Smooth muscle cell (in vitro differentiated cells): ENCODE data around the gene CYP11A1. TPM values are rescaled to one million over a fixed set of nuclear protein-coding genes. Genes with fewer than 3 reads are reported as not detected.

Experiments
- DNase-seq: peaks from one replicate; lab custom pipeline; 2025; ENCODE audit not compliant: unreplicated experiment; lab: John Stamatoyannopoulos, UW
- H2AFZ ChIP-seq: fragments of 200-600 bp; sonication (generic); 2 replicates; pipeline ENCODE4 v1.6.0; 2016; ENCODE audit warnings: antibody characterized with exemption, low read depth, mild to moderate bottlenecking
- H3F3A ChIP-seq: fragments of 200-600 bp; sonication (generic); 2 replicates; pipeline ENCODE4 v1.6.0; 2017; ENCODE audit warnings: antibody characterized with exemption, low read depth
- H3K27ac ChIP-seq: fragments of 200-600 bp; sonication (generic); 2 replicates; pipeline ENCODE4 v1.5.1; 2016; ENCODE audit warnings: low read depth, mild to moderate bottlenecking
- H3K27me3 ChIP-seq: fragments of 200-600 bp; sonication (generic); 2 replicates; pipeline ENCODE4 v1.6.1; 2016; ENCODE audit warnings: low read depth, mild to moderate bottlenecking
- H3K36me3 ChIP-seq: fragments of 200-600 bp; sonication (generic); 2 replicates; pipeline ENCODE4 v1.5.1; 2016; ENCODE audit warnings: low read depth
- H3K4me1 ChIP-seq: fragments of 200-600 bp; sonication (generic); 2 replicates; pipeline ENCODE4 v1.5.1; 2016; ENCODE audit warnings: low read depth
- H3K4me2 ChIP-seq: fragments of 200-600 bp; sonication (generic); 2 replicates; pipeline ENCODE4 v1.6.0; 2016; ENCODE audit warnings: mild to moderate bottlenecking
- H3K4me3 ChIP-seq: fragments of 200-600 bp; sonication (generic); 2 replicates; pipeline ENCODE4 v1.5.1; 2016; ENCODE audit warnings: mild to moderate bottlenecking
- H3K79me2 ChIP-seq: fragments of 200-600 bp; sonication (generic); 2 replicates; pipeline ENCODE4 v1.6.0; 2016; ENCODE audit warnings: low read depth, mild to moderate bottlenecking
- H3K9ac ChIP-seq: fragments of 200-600 bp; sonication (generic); 2 replicates; pipeline ENCODE4 v1.6.0; 2016; ENCODE audit warnings: low read depth
- H3K9me3 ChIP-seq: fragments of 200-600 bp; sonication (generic); replicated peaks from 2 replicates; pipeline ENCODE4 v1.5.1; 2016; ENCODE audit warnings: low read depth
- H4K20me1 ChIP-seq: fragments of 200-600 bp; sonication (generic); 2 replicates; pipeline ENCODE4 v1.6.0; 2016; ENCODE audit warnings: low read depth
- CTCF ChIP-seq: fragments of 200-600 bp; sonication (generic); IDR thresholded peaks from 2 replicates; pipeline ENCODE4 v1.5.1; 2017; ENCODE audit warnings: borderline replicate concordance, mild to moderate bottlenecking, antibody characterized with exemption; ENCODE audit not compliant: insufficient read depth, poor library complexity, severe bottlenecking
- WGBS: methylation state at CpG from one replicate; pipeline ENCODE4 v1.1.7; 2016; ENCODE audit warnings: low lambda C conversion rate; 5-methylcytosine and 5-hydroxymethylcytosine counted together
- polyA plus RNA-seq: library from polyadenylated mRNA; unstranded; fragments of >200 nt; fragmentation: Nextera tagmentation; extraction: Ambion mirVana; gene quantifications from 2 replicates; pipeline ENCODE4 v1.2.1, GENCODE V29; 2016
- total RNA-seq: library from RNA; depleted of rRNA; stranded (reverse); fragments of >200 nt; gene quantifications from 2 replicates; pipeline ENCODE4 v1.2.3, GENCODE V29; 2014

CYP11A1 gene
- total and polyA plus RNA-seq, 2 experiments from 2014 or later, result 3.5 to 6.6 TPM

GRCh38 chr15:74319596-74320351, 47.7 kb downstream of the CYP11A1 start:
- Histone ChIP-seq H3K36me3 (no peaks in the 10 kb centered on the region), H3K27me3 (no peaks in the 10 kb centered on the region), H3K4me1 (peaks cover 15% of the 10 kb centered on the region), H3K79me2 (no peaks in the 10 kb centered on the region), H3K4me2 (no peak overlapping the region), H3K27ac (no peak overlapping the region), H3K4me3 (no peak overlapping the region), H2AFZ (no peak overlapping the region), H3K9ac (no peak overlapping the region), H3K9me3 (no peaks in the 10 kb centered on the region), H3F3A (no peaks in the 10 kb centered on the region), H4K20me1 (no peaks in the 10 kb centered on the region)
- no peak for DNase-seq
- WGBS, result 63% methylated on average over 8 of the region's 8 CpGs
- no peak for TF ChIP-seq CTCF

GRCh38 chr15:74319138-74319460, 48.3 kb downstream of the CYP11A1 start:
- H3K9me3 ChIP-seq, result no peaks in the 10 kb centered on the region
- no peak for DNase-seq
- H3K4me1 ChIP-seq, result peaks cover 15% of the 10 kb centered on the region
- H3F3A ChIP-seq, result no peaks in the 10 kb centered on the region
- 95% methylated on average over 5 of the region's 5 CpGs for WGBS
- no peak overlapping the region for H3K4me2 ChIP-seq
- H3K36me3 ChIP-seq, result no peaks in the 10 kb centered on the region
- no peaks in the 10 kb centered on the region for H4K20me1 ChIP-seq
- no peak for TF ChIP-seq CTCF
- no peaks in the 10 kb centered on the region for H3K79me2 ChIP-seq
- H3K27me3 ChIP-seq, result no peaks in the 10 kb centered on the region
- no peak overlapping the region for H2AFZ ChIP-seq
- H3K4me3 ChIP-seq, result no peak overlapping the region
- peak overlapping the region; percentile 75 for H3K9ac ChIP-seq
- H3K27ac ChIP-seq, result no peak overlapping the region

GRCh38 chr15:74318376-74319137, 48.9 kb downstream of the CYP11A1 start:
- Histone ChIP-seq H3K4me2 (peak overlapping the region; percentile 58), H3K9me3 (no peaks in the 10 kb centered on the region), H3K79me2 (no peaks in the 10 kb centered on the region), H3K9ac (peak overlapping the region; percentile 75), H3K36me3 (no peaks in the 10 kb centered on the region), H3K4me1 (peaks cover 15% of the 10 kb centered on the region), H4K20me1 (no peaks in the 10 kb centered on the region), H3K27me3 (no peaks in the 10 kb centered on the region), H2AFZ (no peak overlapping the region), H3K4me3 (no peak overlapping the region), H3F3A (no peaks in the 10 kb centered on the region), H3K27ac (peak overlapping the region; percentile 100)
- DNase-seq, result no peak
- no peak for TF ChIP-seq CTCF
- WGBS, result 94% methylated on average over 6 of the region's 6 CpGs
